Measurements from ENCODE around the gene FEN1. TPM values are rescaled to one million over a fixed set of nuclear protein-coding genes. Genes with fewer than 3 reads are reported as not detected.
A peak's percentile ranks its signal among the peaks of the same experiment; 100 is the strongest.

The FEN1 gene
- polyA plus RNA-seq, 2 of the 4 experiments (the other 2 are of a cell fraction), result 38.4 to 105 TPM

GRCh38 chr11:61829806-61830205, 37.1 kb downstream of the FEN1 start:
- ATAC-seq (no peak), DNase-seq (ENCODE audit: low read depth in 1 of 2, low spot score in 1 of 2) (no peak), FAIRE-seq (no peak)
- WGBS (ENCODE audit: missing lambda C conversion rate), result 75% methylated on average over 4 of the region's 4 CpGs
- ChIA-PET CTCF (interaction anchor here (1.1 to 5.6 kb wide), 10 partner anchors 11 to 493 kb away, joined by 3 to 51 read pairs (median 12); partner anchors contain the start of gene FADS1), POLR2A (interaction anchor here (3.7 kb wide), 1 partner anchor 13 kb away, joined by 71 read pairs; the partner anchor contains the start of gene FADS1)
- TF ChIP-seq TFCP2L1 (CRISPR knock-in tag; IDR thresholded peaks at IDR 0.05) (no peak), FOXS1 (CRISPR knock-in tag; IDR thresholded peaks at IDR 0.05) (no peak), FOSB (CRISPR knock-in tag; IDR thresholded peaks at IDR 0.05) (no peak), HMGXB4 (CRISPR knock-in tag; IDR thresholded peaks at IDR 0.05; ENCODE audit: borderline replicate concordance) (no peak), SREBF2 (IDR thresholded peaks at IDR 0.05) (no peak), JUNB (IDR thresholded peaks at IDR 0.05) (no peak), RFX5 (IDR thresholded peaks at IDR 0.05) (no peak), CBX2 (IDR thresholded peaks at IDR 0.05; ENCODE audit: borderline replicate concordance, low read depth) (no peak), POLR2AphosphoS2 (conservative IDR thresholded peaks at IDR 0.05; ENCODE audit: low read length) (no peak), RARB (CRISPR knock-in tag; IDR thresholded peaks at IDR 0.05) (no peak), NPAS2 (CRISPR knock-in tag; IDR thresholded peaks at IDR 0.05; ENCODE audit: borderline replicate concordance) (no peak), RNF2 (IDR thresholded peaks at IDR 0.05; ENCODE audit: borderline replicate concordance, low read depth) (no peak), ATOH8 (CRISPR knock-in tag; IDR thresholded peaks at IDR 0.05; ENCODE audit: low read depth) (no peak), HOXB5 (CRISPR knock-in tag; IDR thresholded peaks at IDR 0.05) (no peak), GATA3 (IDR thresholded peaks at IDR 0.05; ENCODE audit: borderline replicate concordance) (no peak), HES2 (IDR thresholded peaks at IDR 0.05) (no peak), RCOR1 (IDR thresholded peaks at IDR 0.05; ENCODE audit: low read depth, low read length) (no peak)
- Histone ChIP-seq H3K4me1 (peaks cover 61% of the 10 kb centered on the region), H3K27ac (peak overlapping the region; percentile 96 to 100), H3K4me3 (peak overlapping the region; percentile 100), H3K9me3 (no peaks in the 10 kb centered on the region), H3K4me2 (peak overlapping the region; percentile 100)

GRCh38 chr11:61830237-61831105, 37.8 kb downstream of the FEN1 start:
- Histone ChIP-seq H3K4me2 (peak overlapping the region; percentile 100), H3K4me1 (peaks cover 68% of the 10 kb centered on the region), H3K9me3 (no peaks in the 10 kb centered on the region), H3K4me3 (peak overlapping the region; percentile 100), H3K27ac (peak overlapping the region; percentile 1 to 96; a peak in 3 of 6 replicates)
- 64% methylated on average over 8 of the region's 8 CpGs for WGBS (ENCODE audit: missing lambda C conversion rate)
- ATAC-seq (no peak), DNase-seq (ENCODE audit: low read depth in 1 of 2, low spot score in 1 of 2) (no peak), FAIRE-seq (no peak)
- CTCF ChIA-PET, result interaction anchor here (0.7 to 5.6 kb wide), 7 partner anchors 18 to 252 kb away, joined by 3 to 51 read pairs (median 5); no protein-coding TSS in a partner anchor
- TF ChIP-seq ATOH8 (CRISPR knock-in tag; IDR thresholded peaks at IDR 0.05; ENCODE audit: low read depth) (no peak), CBX8 (IDR thresholded peaks at IDR 0.05) (no peak), RAD21 (conservative IDR thresholded peaks at IDR 0.05 in 1 of 2, IDR thresholded peaks at IDR 0.05 in 1 of 2) (no peak), TFCP2L1 (CRISPR knock-in tag; IDR thresholded peaks at IDR 0.05) (no peak), HOXB5 (CRISPR knock-in tag; IDR thresholded peaks at IDR 0.05) (no peak), MYC (IDR thresholded peaks at IDR 0.05; ENCODE audit: borderline replicate concordance, low read length) (no peak)
- POLR2A ChIA-PET, result no interaction called here

All from A549 (cell line).